CD4-positive, alpha-beta T cell (primary cell): ENCODE data around the gene SSX5. TPM values are rescaled to one million over a fixed set of nuclear protein-coding genes. Genes with fewer than 3 reads are reported as not detected.
"Not testable (repeated sequence)": the region's sequence is repeated elsewhere in the genome, so short reads cannot be mapped to it uniquely, and the experiment has no call there.

Source experiments
- ATAC-seq: fragments of 200-7000 bp; cut with Tn5 transposase; one replicate; pipeline ENCODE4 v1.10.0; 2022; ENCODE audit warnings: mild to moderate bottlenecking; ENCODE audit not compliant: poor library complexity
- CTCF ChIA-PET: fragments of 350-600 bp; sonication (Branson Sonifier 250); formaldehyde crosslinking; loops from one replicate; lab custom pipeline; 2021; ENCODE audit warnings: antibody characterized with exemption, inconsistent platforms; lab: Charles Lee
- POLR2A ChIA-PET: fragments of 350-600 bp; sonication (Branson Sonifier 250); formaldehyde crosslinking; loops from one replicate; lab custom pipeline; 2021; ENCODE audit warnings: antibody characterized with exemption, inconsistent platforms; lab: Charles Lee
- DNase-seq, 14 experiments: peaks; one replicate each; pipeline ENCODE4 v3.0.0-alpha.2; 2013 to 2020; ENCODE audit warnings: mixed read lengths in 2 of 14
- H3K27ac ChIP-seq, 2 donors: one replicate each; pipeline versions ENCODE4 v1.5.1 to v1.7.0; 2013; ENCODE audit warnings: low read length in 2 of 2, low read depth in 1 of 2, mild to moderate bottlenecking in 1 of 2
- H3K27me3 ChIP-seq, 2 experiments: 1 replicate in 1 of 2; 2 replicates in 1 of 2; pipeline versions ENCODE4 v1.6.1 to v1.7.0; 2013; ENCODE audit warnings: low read length in 2 of 2, control low read depth in 1 of 2, mild to moderate bottlenecking in 1 of 2, moderate library complexity in 1 of 2; ENCODE audit not compliant: insufficient read depth in 2 of 2, control insufficient read depth in 1 of 2
- H3K36me3 ChIP-seq: one replicate; pipeline ENCODE4 v1.6.1; 2013; ENCODE audit warnings: low read length, control low read depth; ENCODE audit not compliant: insufficient read depth
- H3K4me1 ChIP-seq: one replicate; pipeline ENCODE4 v1.6.1; 2013; ENCODE audit warnings: low read length, control low read depth; ENCODE audit not compliant: insufficient read depth
- H3K4me3 ChIP-seq: one replicate; pipeline ENCODE4 v1.5.1; 2013; ENCODE audit warnings: mild to moderate bottlenecking, low read length, moderate library complexity
- H3K9me3 ChIP-seq, 2 experiments: 1 replicate in 1 of 2; 2 replicates in 1 of 2; pipeline versions ENCODE4 v1.6.1 to v1.7.0; 2013; ENCODE audit warnings: low read length in 2 of 2, mild to moderate bottlenecking in 2 of 2, control low read depth in 1 of 2, moderate library complexity in 1 of 2; ENCODE audit not compliant: control insufficient read depth in 1 of 2, insufficient read depth in 1 of 2
- H3K27ac Mint-ChIP-seq: one replicate; pipeline ENCODE4 v1.8.0; 2020; ENCODE audit warnings: mixed read lengths
- H3K27me3 Mint-ChIP-seq: one replicate; pipeline ENCODE4 v1.8.0; 2021; ENCODE audit warnings: mixed read lengths
- H3K36me3 Mint-ChIP-seq: one replicate; pipeline ENCODE4 v1.8.0; 2021; ENCODE audit warnings: low read depth, mixed read lengths
- H3K4me1 Mint-ChIP-seq: one replicate; pipeline ENCODE4 v1.8.0; 2021; ENCODE audit warnings: low read depth, mixed read lengths
- H3K4me3 Mint-ChIP-seq: one replicate; pipeline ENCODE4 v1.8.0; 2020; ENCODE audit warnings: mild to moderate bottlenecking, mixed read lengths
- H3K9me3 Mint-ChIP-seq: one replicate; pipeline ENCODE4 v1.8.0; 2020; ENCODE audit warnings: mixed read lengths
- CTCF ChIP-seq: fragments of 200-600 bp; IDR thresholded peaks from one replicate; pipeline ENCODE4 v1.8.0; 2022; ENCODE audit warnings: antibody characterized with exemption, mild to moderate bottlenecking
- intact Hi-C, 2 experiments: fragments of 100-400 bp; cut with DNase I in 1 of 2; cut with micrococcal nuclease in 1 of 2; formaldehyde crosslinking; loops; one replicate each; pipeline versions ENCODE4 v1.15.1 to v1.9.0; 2023 to 2025; cut with DNase I, micrococcal nuclease
- total RNA-seq, 174 experiments: library from RNA in 2 of 174; stranded (reverse) in 2 of 174; gene quantifications; one replicate each; pipeline ENCODE4 v1.2.3 and lab custom pipeline; 2021 to 2026

SSX5 gene
- total RNA-seq, 2 experiments from 2014 or later, result not detected

- ChIA-PET POLR2A (no interaction called here), CTCF (no interaction called here)
- Mint-ChIP-seq H3K27me3 (no peaks in the 10 kb centered on the region), H3K36me3 (no peaks in the 10 kb centered on the region), H3K4me1 (no peaks in the 10 kb centered on the region), H3K4me3 (no peak overlapping the region), H3K9me3 (no peaks in the 10 kb centered on the region), H3K27ac (no peak overlapping the region)
- Histone ChIP-seq H3K27ac (no peak overlapping the region), H3K27me3 (no peaks in the 10 kb centered on the region), H3K36me3 (no peaks in the 10 kb centered on the region), H3K9me3 (no peaks in the 10 kb centered on the region), H3K4me1 (no peaks in the 10 kb centered on the region), H3K4me3 (no peak overlapping the region)
- TF ChIP-seq CTCF, result no peak
- ATAC-seq, result no peak
- intact Hi-C loops, result no loop called here
- no peak for DNase-seq
Observed at GRCh38 chrX:48156014-48156413, 40.6 kb downstream of the SSX5 start.

- Histone ChIP-seq H3K4me3 (no peak overlapping the region), H3K27me3 (no peaks in the 10 kb centered on the region), H3K36me3 (no peaks in the 10 kb centered on the region), H3K27ac (no peak overlapping the region), H3K9me3 (no peaks in the 10 kb centered on the region), H3K4me1 (no peaks in the 10 kb centered on the region)
- Mint-ChIP-seq H3K4me1 (no peaks in the 10 kb centered on the region), H3K27me3 (no peaks in the 10 kb centered on the region), H3K27ac (no peak overlapping the region), H3K9me3 (no peaks in the 10 kb centered on the region), H3K36me3 (no peaks in the 10 kb centered on the region), H3K4me3 (no peak overlapping the region)
- ATAC-seq, result no peak
- TF ChIP-seq CTCF, result no peak
- ChIA-PET CTCF (no interaction called here), POLR2A (no interaction called here)
- intact Hi-C loops, result no loop called here
- no peak for DNase-seq
Observed at GRCh38 chrX:48154796-48155195, 41.8 kb downstream of the SSX5 start.

GRCh38 chrX:48153769-48154168, 42.8 kb downstream of the SSX5 start:
- intact Hi-C loops, result no loop called here
- no peaks in the 10 kb centered on the region for H3K9me3 ChIP-seq
- Mint-ChIP-seq H3K27me3 (no peaks in the 10 kb centered on the region), H3K9me3 (no peaks in the 10 kb centered on the region), H3K27ac (no peak overlapping the region), H3K4me1 (no peaks in the 10 kb centered on the region), H3K4me3 (no peak overlapping the region), H3K36me3 (no peaks in the 10 kb centered on the region)
- ChIA-PET POLR2A (no interaction called here), CTCF (no interaction called here)
- no peak overlapping the region for H3K27ac ChIP-seq
- DNase-seq (no peak), ATAC-seq (no peak)
- H3K36me3 ChIP-seq, result no peaks in the 10 kb centered on the region
- no peaks in the 10 kb centered on the region for H3K4me1 ChIP-seq
- no peak overlapping the region for H3K4me3 ChIP-seq
- no peak for TF ChIP-seq CTCF
- no peaks in the 10 kb centered on the region for H3K27me3 ChIP-seq

- ATAC-seq (peak; percentile 9), DNase-seq (peak in 4 of 14 experiments; percentile 1 to 21 (median 10))
- H3K4me1 ChIP-seq, H3K27me3 Mint-ChIP-seq, CTCF ChIA-PET, H3K36me3 Mint-ChIP-seq, H3K27me3 ChIP-seq, POLR2A ChIA-PET, H3K4me3 ChIP-seq, H3K9me3 ChIP-seq, H3K36me3 ChIP-seq, H3K9me3 Mint-ChIP-seq, H3K27ac ChIP-seq: not testable (repeated sequence)
- Mint-ChIP-seq H3K4me3 (peak overlapping the region; percentile 31), H3K4me1 (peaks cover 22% of the 10 kb centered on the region), H3K27ac (peak overlapping the region; percentile 37)
- intact Hi-C loops, result loop anchor here in 1 of 2 experiments (10.0 kb wide), 2 partner anchors 58 to 128 kb away; no protein-coding TSS in a partner anchor
Observed at GRCh38 chrX:48142697-48143096, 53.9 kb downstream of the SSX5 start.

- CTCF ChIA-PET, H3K27ac Mint-ChIP-seq, H3K9me3 ChIP-seq, H3K4me3 ChIP-seq, H3K27me3 Mint-ChIP-seq, H3K36me3 Mint-ChIP-seq, POLR2A ChIA-PET, H3K4me3 Mint-ChIP-seq, H3K27ac ChIP-seq, DNase-seq, H3K4me1 ChIP-seq, H3K36me3 ChIP-seq, H3K9me3 Mint-ChIP-seq, H3K27me3 ChIP-seq: not testable (repeated sequence)
- peaks cover 22% of the 10 kb centered on the region for H3K4me1 Mint-ChIP-seq
- peak; percentile 86 for ATAC-seq
- intact Hi-C loops, result loop anchor here in 1 of 2 experiments (10.0 kb wide), 2 partner anchors 57 to 127 kb away; no protein-coding TSS in a partner anchor
Observed at GRCh38 chrX:48141810-48142508, 54.6 kb downstream of the SSX5 start.
